Immature natural killer cell (primary cell): ENCODE data around the gene NFASC. TPM values are rescaled to one million over a fixed set of nuclear protein-coding genes. Genes with fewer than 3 reads are reported as not detected.
A peak's percentile ranks its signal among the peaks of the same experiment; 100 is the strongest.

Source experiments
- DNase-seq, 3 donors: peaks; one replicate each; pipeline ENCODE4 v3.0.0; 2022; ENCODE audit warnings: mixed read lengths in 1 of 3
- H3K27ac Mint-ChIP-seq, 6 donors: one replicate each; pipeline ENCODE4 v1.8.0; 2020; ENCODE audit warnings: mixed read lengths in 6 of 6, mild to moderate bottlenecking in 5 of 6, inconsistent platforms in 4 of 6, moderate library complexity in 3 of 6
- H3K27me3 Mint-ChIP-seq, 3 donors: one replicate each; pipeline ENCODE4 v1.8.0; 2020 to 2021; ENCODE audit warnings: low read depth in 3 of 3, mild to moderate bottlenecking in 3 of 3, mixed read lengths in 3 of 3, moderate library complexity in 3 of 3, inconsistent platforms in 1 of 3
- H3K36me3 Mint-ChIP-seq, 3 donors: one replicate each; pipeline ENCODE4 v1.8.0; 2020; ENCODE audit warnings: mixed read lengths in 3 of 3, inconsistent platforms in 2 of 3, mild to moderate bottlenecking in 2 of 3
- H3K4me1 Mint-ChIP-seq, 2 donors: one replicate each; pipeline ENCODE4 v1.8.0; 2020; ENCODE audit warnings: inconsistent platforms in 2 of 2, mild to moderate bottlenecking in 2 of 2, mixed read lengths in 2 of 2, moderate library complexity in 1 of 2
- H3K4me3 Mint-ChIP-seq, 5 donors: one replicate each; pipeline ENCODE4 v1.8.0; 2020; ENCODE audit warnings: mild to moderate bottlenecking in 5 of 5, mixed read lengths in 5 of 5, inconsistent platforms in 3 of 5, moderate library complexity in 3 of 5
- H3K9me3 Mint-ChIP-seq, 6 donors: one replicate each; pipeline ENCODE4 v1.8.0; 2020; ENCODE audit warnings: mild to moderate bottlenecking in 6 of 6, mixed read lengths in 6 of 6, inconsistent platforms in 4 of 6, moderate library complexity in 3 of 6
- polyA plus RNA-seq, 3 donors: library from polyadenylated mRNA; unstranded; fragments of 300-500 nt; fragmentation: Illumina TruSeq; gene quantifications; one replicate each; pipeline ENCODE4 v1.2.3, GENCODE V29; 2021

NFASC gene
- not detected for polyA plus RNA-seq

DNA sequence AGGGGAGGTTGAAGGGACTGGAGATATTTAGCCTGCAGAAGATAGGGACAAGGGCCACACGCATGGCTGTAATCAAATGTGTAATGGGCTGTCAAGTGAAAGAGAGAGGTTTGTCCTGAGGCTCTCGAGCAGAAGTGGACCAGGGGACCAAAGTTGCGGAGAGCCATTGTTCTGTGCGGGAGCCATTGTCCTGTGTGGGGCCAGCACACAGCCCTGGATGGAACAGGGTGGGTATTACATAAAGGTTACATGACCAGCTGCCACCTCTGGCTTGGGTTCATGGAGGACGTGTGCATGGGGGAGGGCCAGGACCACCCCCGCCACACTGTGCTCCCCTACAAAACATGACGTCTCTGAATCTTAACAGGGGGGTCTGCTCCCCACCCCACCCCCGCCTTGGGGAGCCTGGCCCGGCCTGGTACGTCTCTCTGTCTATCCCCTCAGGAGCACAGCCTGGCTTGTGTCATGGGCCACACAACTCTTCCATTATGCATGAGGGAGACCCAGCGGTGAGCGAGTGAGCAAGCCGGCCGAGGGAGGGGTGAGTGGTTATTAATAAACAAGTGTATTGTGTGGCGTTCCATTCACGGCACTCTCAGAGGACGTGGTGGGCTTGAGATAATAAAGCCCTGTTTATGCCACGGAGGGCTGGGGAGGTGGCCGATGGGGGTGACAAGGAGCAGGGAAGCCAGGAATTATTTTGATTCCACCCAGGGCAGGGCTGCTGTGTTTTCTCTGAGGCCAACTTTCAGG, at the start of gene NFASC:
Gene NFASC (plus strand): TSS at position 703 of the 753 bp plus-strand sequence. CDS start 73,454 bp downstream, outside the sequence.
- H3K36me3 Mint-ChIP-seq: no peaks in the 10 kb centered on the region
- no peak within 1 kb of the TSS for H3K4me3 Mint-ChIP-seq
- H3K27me3 Mint-ChIP-seq: peaks cover 2 to 3% (median 2%) of the 10 kb centered on the region in 3 donors
- H3K27ac Mint-ChIP-seq: no peak within 1 kb of the TSS
- H3K9me3 Mint-ChIP-seq: no peaks in the 10 kb centered on the region
- no peaks in the 10 kb centered on the region for H3K4me1 Mint-ChIP-seq
- DNase-seq: no peak

DNA sequence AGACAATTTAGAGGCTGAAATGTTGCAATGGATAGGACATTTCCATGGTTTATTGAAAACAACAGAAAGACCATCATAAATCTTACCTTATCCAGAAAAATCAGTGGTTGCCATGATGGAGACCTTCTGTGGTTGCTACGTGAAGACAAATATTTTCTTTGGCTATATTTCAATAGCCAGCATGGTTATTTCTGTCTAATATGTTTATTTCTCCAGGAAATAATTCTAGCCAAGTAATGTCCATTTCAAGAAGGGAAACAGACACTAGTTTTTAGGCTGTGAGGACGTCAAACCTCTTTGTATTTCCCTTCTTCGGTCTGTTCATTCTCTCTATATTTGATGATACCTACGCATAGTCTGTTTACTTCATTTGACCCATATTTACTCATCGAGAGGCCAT, 49.2 kb upstream of the NFASC start:
- Mint-ChIP-seq H3K27me3 (peaks cover 0 to 1% (median 0%) of the 10 kb centered on the region in 3 donors), H3K27ac (no peak overlapping the region), H3K4me1 (no peaks in the 10 kb centered on the region), H3K4me3 (no peak overlapping the region), H3K9me3 (no peaks in the 10 kb centered on the region), H3K36me3 (no peaks in the 10 kb centered on the region)
- DNase-seq: no peak

DNA sequence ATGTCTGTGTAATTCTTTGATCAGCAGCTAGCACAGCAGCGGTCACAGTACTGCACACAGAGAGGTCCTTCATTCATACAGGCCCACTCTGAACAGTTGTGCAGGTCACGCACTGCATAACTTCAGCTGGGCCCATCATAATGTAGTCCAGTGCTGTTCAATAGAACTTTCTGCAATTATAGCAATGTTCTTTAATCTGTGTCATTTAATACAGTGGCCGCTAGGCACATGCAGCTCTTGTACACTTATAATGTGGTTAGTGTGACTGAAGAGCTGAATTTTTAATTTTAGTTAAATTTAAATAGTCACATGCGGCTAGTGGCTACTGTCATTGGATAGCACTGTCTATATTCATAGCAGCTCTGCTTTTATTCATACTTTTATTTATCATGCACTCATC, 48.7 kb upstream of the NFASC start:
- Mint-ChIP-seq H3K4me1 (no peaks in the 10 kb centered on the region), H3K9me3 (no peaks in the 10 kb centered on the region), H3K36me3 (no peaks in the 10 kb centered on the region), H3K4me3 (no peak overlapping the region), H3K27ac (no peak overlapping the region), H3K27me3 (peaks cover 0 to 3% (median 2%) of the 10 kb centered on the region in 3 donors)
- DNase-seq: no peak

DNA sequence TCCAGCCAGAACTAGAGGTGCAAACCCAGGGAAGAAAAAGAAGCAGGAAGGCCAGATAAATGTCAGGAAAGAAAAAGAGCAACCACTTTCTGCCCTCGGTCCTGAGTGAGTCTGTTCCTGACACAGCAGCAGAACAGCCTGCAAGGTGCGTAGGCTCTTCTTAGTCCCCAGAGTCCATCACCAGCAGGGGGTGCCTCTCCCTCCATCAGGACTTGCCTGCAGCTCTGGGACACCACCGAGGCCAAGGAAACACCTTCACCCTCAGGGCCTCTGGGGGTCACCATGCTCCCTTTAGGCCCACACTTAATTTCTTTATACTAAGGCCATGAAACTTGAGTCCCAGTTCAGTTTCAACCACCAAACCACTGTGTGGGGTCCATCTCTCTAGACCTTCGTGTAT, 43.7 kb upstream of the NFASC start:
- Mint-ChIP-seq H3K27me3 (peaks cover 11 to 23% (median 13%) of the 10 kb centered on the region in 3 donors), H3K27ac (no peak overlapping the region), H3K4me1 (peaks cover 0 to 4% of the 10 kb centered on the region in 2 donors), H3K9me3 (no peaks in the 10 kb centered on the region), H3K36me3 (no peaks in the 10 kb centered on the region), H3K4me3 (no peak overlapping the region)
- DNase-seq: no peak

DNA sequence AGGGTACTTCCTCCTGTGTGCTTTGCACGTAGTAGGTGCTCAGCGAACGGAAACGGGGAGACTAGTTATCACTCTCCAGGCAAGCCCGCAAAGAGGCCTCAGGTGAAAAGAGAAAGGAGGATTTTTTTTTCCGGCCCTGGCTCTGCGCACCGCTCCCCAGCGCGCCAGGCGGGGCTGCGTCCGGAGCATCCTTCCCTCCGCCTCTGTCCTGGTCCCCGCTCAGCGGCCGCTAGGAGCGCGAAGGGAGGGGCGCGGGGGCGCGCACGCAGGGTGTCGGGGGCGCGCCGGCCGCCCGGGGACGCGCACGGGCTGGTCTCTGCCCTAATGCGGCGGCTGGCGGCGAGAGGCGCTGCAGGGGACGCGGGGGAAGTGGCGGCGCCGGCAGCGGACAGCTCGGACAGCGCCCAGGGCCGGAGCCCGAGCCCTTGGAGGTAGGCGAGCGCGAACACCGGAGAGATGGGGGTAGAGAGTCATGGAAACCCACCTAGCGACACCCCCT, 42.3 kb upstream of the NFASC start:
- DNase-seq: peak; percentile 11 to 29 (median 26)
- Mint-ChIP-seq H3K27me3 (peaks cover 11 to 26% (median 12%) of the 10 kb centered on the region in 3 donors), H3K27ac (no peak overlapping the region), H3K36me3 (no peaks in the 10 kb centered on the region), H3K4me1 (peaks cover 0 to 4% of the 10 kb centered on the region in 2 donors), H3K4me3 (peak overlapping the region; percentile 18 to 63 (median 48)), H3K9me3 (no peaks in the 10 kb centered on the region)

DNA sequence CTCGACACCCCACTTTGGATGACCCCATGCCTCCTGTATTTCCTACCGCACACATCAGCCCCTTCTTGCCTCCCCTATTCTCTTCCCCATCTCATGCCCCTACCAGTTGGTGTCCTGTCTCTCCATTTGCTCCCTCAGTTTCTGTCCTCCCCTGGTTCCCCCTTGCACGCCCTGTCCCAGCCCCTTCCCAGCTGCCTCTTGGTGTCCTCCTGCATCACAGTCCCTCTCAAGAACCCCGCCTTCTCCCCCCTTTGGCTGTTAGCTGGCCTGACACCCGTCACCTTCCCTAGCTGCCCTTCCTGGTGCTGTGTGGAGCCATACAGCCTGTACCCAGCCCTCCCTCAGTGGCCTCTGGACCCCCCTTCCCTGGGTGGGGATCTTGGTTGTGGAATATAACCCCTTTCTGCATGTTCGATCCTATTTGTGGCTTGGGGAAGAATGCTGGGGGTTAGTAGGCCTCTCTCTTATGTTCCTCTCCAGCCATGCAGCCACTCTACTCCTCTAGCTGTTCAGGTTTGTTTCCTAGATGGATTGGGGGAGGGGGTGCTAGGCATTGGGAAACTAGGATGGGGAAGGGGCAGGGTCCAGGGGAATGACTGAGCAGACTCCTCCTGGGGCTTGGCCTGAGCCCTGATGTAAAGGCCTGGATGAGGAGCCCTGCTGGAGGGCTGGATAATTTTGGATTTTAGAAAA, 41.4 kb upstream of the NFASC start:
- Mint-ChIP-seq H3K4me3 (peak overlapping the region in 4 of 5 donors; percentile 24 to 56 (median 38)), H3K27ac (no peak overlapping the region), H3K36me3 (no peaks in the 10 kb centered on the region), H3K4me1 (peaks cover 0 to 4% of the 10 kb centered on the region in 2 donors), H3K27me3 (peaks cover 11 to 26% (median 12%) of the 10 kb centered on the region in 3 donors), H3K9me3 (no peaks in the 10 kb centered on the region)
- no peak for DNase-seq

DNA sequence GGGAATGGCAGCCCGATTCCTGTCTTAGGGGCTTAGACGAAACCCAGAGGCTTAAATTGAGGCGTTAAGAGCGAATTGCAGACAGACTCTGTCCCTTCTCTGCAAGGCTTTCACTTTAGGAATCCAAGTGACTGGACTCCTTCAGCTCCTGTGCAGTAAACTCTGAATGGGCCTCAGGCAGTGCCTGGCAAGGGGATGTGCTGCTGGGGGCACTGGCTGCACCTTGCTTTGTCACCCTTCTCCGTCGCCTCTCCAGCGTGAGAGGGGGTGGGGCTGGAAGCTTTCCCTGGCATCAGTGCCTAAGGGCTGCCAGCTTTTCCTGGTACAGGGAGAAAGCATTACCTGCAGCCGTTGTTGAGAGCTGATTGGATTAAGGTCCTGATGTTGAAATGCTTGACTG, 39.9 kb upstream of the NFASC start:
- no peaks in the 10 kb centered on the region for H3K9me3 Mint-ChIP-seq

DNA sequence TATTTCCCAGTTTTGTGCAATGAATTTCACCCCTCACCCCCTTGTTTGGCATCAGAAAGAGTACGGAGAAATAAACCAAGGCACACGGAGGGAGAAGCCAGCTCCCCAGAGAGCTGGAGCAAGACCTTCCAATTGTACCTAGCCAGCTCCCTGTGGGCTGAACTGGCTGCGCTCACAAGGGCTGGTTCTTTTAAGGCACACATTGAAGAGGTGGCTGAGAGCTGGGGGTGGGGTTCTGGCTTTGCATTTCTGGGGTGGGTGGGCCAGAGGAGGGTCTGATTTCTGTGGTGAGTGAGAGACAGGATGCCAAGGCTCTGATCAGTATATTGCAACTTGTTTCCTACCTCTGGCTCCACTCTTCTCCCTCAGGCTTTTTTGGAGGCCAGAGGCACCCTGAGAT, 39.5 kb upstream of the NFASC start:
- H3K27me3 Mint-ChIP-seq: peaks cover 12 to 26% (median 14%) of the 10 kb centered on the region in 3 donors
- H3K9me3 Mint-ChIP-seq: no peaks in the 10 kb centered on the region
- no peaks in the 10 kb centered on the region for H3K36me3 Mint-ChIP-seq
- DNase-seq: no peak
- peaks cover 0 to 4% of the 10 kb centered on the region in 2 donors for H3K4me1 Mint-ChIP-seq
- H3K4me3 Mint-ChIP-seq: no peak overlapping the region
- H3K27ac Mint-ChIP-seq: no peak overlapping the region

More for the DNA sequence above, 39.9 kb upstream of the NFASC start:
- H3K4me3 Mint-ChIP-seq: no peak overlapping the region
- DNase-seq: no peak
- H3K27ac Mint-ChIP-seq: no peak overlapping the region
- no peaks in the 10 kb centered on the region for H3K36me3 Mint-ChIP-seq
- peaks cover 12 to 26% (median 14%) of the 10 kb centered on the region in 3 donors for H3K27me3 Mint-ChIP-seq
- peaks cover 0 to 4% of the 10 kb centered on the region in 2 donors for H3K4me1 Mint-ChIP-seq

DNA sequence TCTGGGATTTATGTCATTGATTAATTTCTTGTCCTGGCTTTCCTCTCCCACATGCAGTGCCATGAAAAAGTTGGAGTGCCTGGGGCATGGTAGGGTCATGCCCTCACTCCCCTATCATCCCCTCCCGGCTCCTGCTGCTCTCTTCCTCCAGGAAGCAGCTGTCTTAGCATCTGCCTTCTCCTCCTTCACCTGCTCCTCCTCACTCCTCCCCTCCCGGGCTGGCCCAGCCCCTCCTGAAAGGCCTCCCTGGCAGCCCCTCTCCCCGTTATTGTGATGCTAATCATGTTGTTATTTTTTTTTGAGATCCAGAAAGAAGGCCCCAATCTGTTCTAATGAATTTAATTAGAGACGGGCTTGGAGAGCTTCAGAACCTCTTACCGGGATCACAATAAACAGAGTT, 36.3 kb upstream of the NFASC start:
- DNase-seq: no peak
- Mint-ChIP-seq H3K36me3 (no peaks in the 10 kb centered on the region), H3K4me1 (no peaks in the 10 kb centered on the region), H3K4me3 (no peak overlapping the region), H3K9me3 (no peaks in the 10 kb centered on the region), H3K27ac (no peak overlapping the region), H3K27me3 (peaks cover 9 to 28% (median 12%) of the 10 kb centered on the region in 3 donors)

DNA sequence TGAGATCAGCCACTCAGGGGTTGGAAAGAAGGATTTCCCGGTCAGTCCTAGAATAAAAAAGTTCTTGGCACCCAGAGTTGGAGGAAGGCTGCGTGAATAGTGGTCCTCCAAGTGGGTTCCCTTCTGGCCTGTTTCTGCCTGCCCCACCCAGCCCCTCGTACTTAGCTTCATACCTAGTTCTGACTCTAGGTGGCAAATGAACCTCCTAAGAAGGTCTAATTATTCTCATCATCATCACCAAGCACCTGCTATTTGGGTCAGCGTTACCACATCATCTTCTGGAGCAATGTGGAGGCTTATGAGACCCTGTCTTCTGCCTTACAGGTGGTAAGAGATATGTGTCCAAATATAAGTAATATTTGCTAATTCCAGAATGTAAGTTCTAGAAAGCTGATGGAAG, 35.9 kb upstream of the NFASC start:
- Mint-ChIP-seq H3K36me3 (no peaks in the 10 kb centered on the region), H3K4me1 (no peaks in the 10 kb centered on the region), H3K27ac (no peak overlapping the region), H3K4me3 (no peak overlapping the region), H3K27me3 (peaks cover 9 to 25% (median 9%) of the 10 kb centered on the region in 3 donors), H3K9me3 (no peaks in the 10 kb centered on the region)
- DNase-seq: no peak

DNA sequence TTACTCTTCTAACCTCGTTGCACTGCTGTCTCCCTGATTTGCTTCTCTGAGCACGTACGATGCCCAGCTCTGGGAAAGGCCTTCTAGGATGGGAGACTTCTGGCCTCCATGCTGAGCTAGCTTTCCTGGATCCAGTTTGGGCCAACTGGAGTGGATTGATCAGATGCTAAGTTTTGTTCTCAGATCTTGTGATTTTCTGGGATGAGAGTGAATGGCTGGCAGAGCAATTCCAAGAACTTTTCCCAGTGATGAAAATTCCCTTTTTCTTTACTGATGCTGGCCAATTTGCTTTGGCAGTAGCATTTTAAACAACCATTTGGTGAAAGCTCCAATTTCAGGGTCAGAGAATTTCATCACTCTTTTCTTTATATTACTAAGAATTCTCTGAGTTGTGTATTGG, 34.9 kb upstream of the NFASC start:
- Mint-ChIP-seq H3K27me3 (peaks cover 7 to 21% (median 8%) of the 10 kb centered on the region in 3 donors), H3K4me1 (no peaks in the 10 kb centered on the region), H3K36me3 (no peaks in the 10 kb centered on the region), H3K9me3 (no peaks in the 10 kb centered on the region), H3K4me3 (no peak overlapping the region), H3K27ac (no peak overlapping the region)
- no peak for DNase-seq

DNA sequence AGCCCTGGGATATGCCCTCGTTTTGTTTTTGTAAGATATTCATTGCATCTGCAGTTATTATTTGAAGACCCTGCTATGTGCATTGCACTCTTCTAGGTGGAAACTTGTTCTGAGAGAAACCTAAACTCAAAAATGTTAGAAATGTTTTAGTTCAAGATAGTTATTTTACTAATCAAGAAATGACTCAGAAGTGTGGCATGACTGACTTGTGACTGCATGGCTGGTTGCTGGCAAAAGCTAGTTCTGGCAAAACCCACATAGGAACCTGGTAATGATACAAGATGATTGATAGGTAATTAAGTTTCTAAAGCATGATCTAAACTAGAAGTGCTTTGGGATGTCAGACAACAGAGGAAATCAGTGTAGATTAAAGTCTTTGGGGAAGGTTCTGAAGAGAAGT, 33.8 kb upstream of the NFASC start:
- no peaks in the 10 kb centered on the region for H3K4me1 Mint-ChIP-seq
- H3K27ac Mint-ChIP-seq: no peak overlapping the region
- no peak for DNase-seq
- no peak overlapping the region for H3K4me3 Mint-ChIP-seq
- H3K9me3 Mint-ChIP-seq: no peaks in the 10 kb centered on the region
- no peaks in the 10 kb centered on the region for H3K36me3 Mint-ChIP-seq
- peaks cover 2 to 13% (median 4%) of the 10 kb centered on the region in 3 donors for H3K27me3 Mint-ChIP-seq

DNA sequence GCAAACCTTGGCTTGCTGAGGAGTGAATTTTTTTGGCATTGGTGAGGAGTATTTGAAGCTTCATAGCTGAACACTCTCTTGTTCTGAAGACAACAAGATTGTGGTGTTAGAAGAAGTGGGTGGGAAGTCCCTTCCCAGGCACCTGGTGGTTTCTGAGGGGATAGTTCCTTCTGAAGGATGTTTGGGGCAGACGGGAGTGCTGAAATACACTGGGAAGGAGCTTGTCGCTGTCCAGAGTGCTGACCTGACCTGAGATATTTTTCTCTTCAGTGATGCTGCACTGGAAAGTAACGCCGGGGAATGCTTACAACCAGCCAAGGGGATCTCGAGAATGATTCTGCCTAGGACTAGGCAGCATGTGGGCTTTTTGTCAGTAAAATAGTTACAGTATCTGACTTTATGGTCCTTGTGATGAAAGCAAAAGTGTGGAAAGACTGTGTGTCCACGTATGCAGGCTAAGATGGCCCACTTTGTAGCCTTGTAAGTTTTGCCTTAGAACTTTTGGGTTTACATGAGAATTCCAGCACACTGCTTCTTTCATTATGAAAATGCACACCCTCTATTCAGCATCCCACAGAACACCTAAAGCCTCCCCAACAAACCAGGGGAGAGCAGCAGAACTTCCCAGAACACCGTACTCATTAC, 33.1 kb upstream of the NFASC start:
- Mint-ChIP-seq H3K4me3 (no peak overlapping the region), H3K9me3 (no peaks in the 10 kb centered on the region), H3K36me3 (no peaks in the 10 kb centered on the region), H3K27ac (no peak overlapping the region), H3K4me1 (no peaks in the 10 kb centered on the region), H3K27me3 (peaks cover 1 to 10% (median 4%) of the 10 kb centered on the region in 3 donors)
- no peak for DNase-seq

DNA sequence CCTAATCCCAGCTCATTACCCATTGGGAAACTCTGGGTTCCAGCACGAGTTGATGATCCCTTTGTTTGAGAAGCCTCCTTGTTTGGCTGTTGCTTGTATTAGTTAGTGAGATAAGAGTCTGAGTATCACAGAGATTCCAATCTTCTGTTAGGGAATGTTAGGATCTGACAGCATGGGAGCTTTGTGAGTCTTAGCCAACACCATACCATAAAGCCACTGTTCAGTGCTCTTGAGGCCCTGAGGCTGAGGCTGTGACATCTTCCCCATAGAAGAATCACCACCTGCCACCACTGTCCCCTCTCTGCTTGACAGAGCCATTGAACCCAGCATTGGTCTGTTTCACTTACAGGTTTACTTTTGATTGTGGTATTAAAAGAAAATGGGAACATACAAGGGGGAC, 29.3 kb upstream of the NFASC start:
- no peak for DNase-seq
- H3K27ac Mint-ChIP-seq: no peak overlapping the region

More for the DNA sequence above, 29.3 kb upstream of the NFASC start:
- no peak overlapping the region for H3K4me3 Mint-ChIP-seq
- no peaks in the 10 kb centered on the region for H3K36me3 Mint-ChIP-seq
- H3K4me1 Mint-ChIP-seq: no peaks in the 10 kb centered on the region
- peaks cover 1 to 12% (median 5%) of the 10 kb centered on the region in 3 donors for H3K27me3 Mint-ChIP-seq
- H3K9me3 Mint-ChIP-seq: no peaks in the 10 kb centered on the region
